ENCODE measurements around the gene SULT1E1.
A peak's percentile ranks its signal among the peaks of the same experiment; 100 is the strongest.
"Not testable (repeated sequence)": the region's sequence is repeated elsewhere in the genome, so short reads cannot be mapped to it uniquely, and the experiment has no call there.

The SULT1E1 gene

GRCh38 chr4:69838977-69839376, 21.0 kb downstream of the SULT1E1 start:
- no peak for DNase-seq

GRCh38 chr4:69836287-69836686, 23.7 kb downstream of the SULT1E1 start:
- DNase-seq = no peak

- DNase-seq = no peak
Observed at GRCh38 chr4:69835766-69836165, 24.2 kb downstream of the SULT1E1 start.

- DNase-seq = no peak
Observed at GRCh38 chr4:69833251-69833650, 26.7 kb downstream of the SULT1E1 start.

- DNase-seq = no peak
Observed at GRCh38 chr4:69832326-69833030, 27.5 kb downstream of the SULT1E1 start.

- no peak for DNase-seq
Observed at GRCh38 chr4:69831646-69832325, 28.2 kb downstream of the SULT1E1 start.

GRCh38 chr4:69831270-69831627, 28.7 kb downstream of the SULT1E1 start:
- DNase-seq = no peak

- no peak for DNase-seq
Observed at GRCh38 chr4:69830560-69831269, 29.2 kb downstream of the SULT1E1 start.

- no peak for DNase-seq
Observed at GRCh38 chr4:69830192-69830559, 29.8 kb downstream of the SULT1E1 start.

GRCh38 chr4:69829678-69830077, 30.3 kb downstream of the SULT1E1 start:
- DNase-seq = no peak

GRCh38 chr4:69828828-69829227, 31.1 kb downstream of the SULT1E1 start:
- no peak for DNase-seq

GRCh38 chr4:69825056-69825455, 34.9 kb downstream of the SULT1E1 start:
- DNase-seq = not testable (repeated sequence)

- peak; percentile 34 to 57 for DNase-seq
Observed at GRCh38 chr4:69823481-69824186, 36.3 kb downstream of the SULT1E1 start.

- DNase-seq = no peak
Observed at GRCh38 chr4:69823048-69823447, 36.9 kb downstream of the SULT1E1 start.

GRCh38 chr4:69822198-69822597, 37.7 kb downstream of the SULT1E1 start:
- no peak for DNase-seq

GRCh38 chr4:69818060-69818639, 41.8 kb downstream of the SULT1E1 start:
- DNase-seq = no peak

- no peak for DNase-seq
Observed at GRCh38 chr4:69816236-69816635, 43.7 kb downstream of the SULT1E1 start.

- DNase-seq = no peak
Observed at GRCh38 chr4:69813628-69814027, 46.3 kb downstream of the SULT1E1 start.

GRCh38 chr4:69811166-69811565, 48.8 kb downstream of the SULT1E1 start:
- DNase-seq = no peak

- no peak for DNase-seq
Observed at GRCh38 chr4:69800599-69800998, 59.3 kb downstream of the SULT1E1 start.

- no peak for DNase-seq
Observed at GRCh38 chr4:69799337-69799736, 60.6 kb downstream of the SULT1E1 start.

- no peak for DNase-seq
Observed at GRCh38 chr4:69793732-69794131, 66.2 kb downstream of the SULT1E1 start.

Measured in activated CD4-positive, alpha-beta T cell treated with anti-CD3 and anti-CD28 coated beads, Interleukin-2, amount 50 U/mL, for 48 hours (primary cell).